Esophagus muscularis mucosa (tissue), 4 donors: ENCODE data around the gene C1QTNF4. TPM values are rescaled to one million over a fixed set of nuclear protein-coding genes. Genes with fewer than 3 reads are reported as not detected.

ENCODE experiments used
- DNase-seq: peaks from one replicate; pipeline ENCODE4 v3.0.0-alpha.2; 2017; ENCODE audit errors: extremely low spot score
- H3K27ac ChIP-seq, 4 donors: fragments of 200-600 bp; sonication (generic); replicated peaks in 1 of 4; 1 replicate in 3 of 4; 2 replicates in 1 of 4; pipeline ENCODE4 v1.5.1; 2016 to 2019; ENCODE audit warnings: mild to moderate bottlenecking in 1 of 4
- H3K27me3 ChIP-seq, 4 donors: fragments of 200-600 bp; sonication (generic); one replicate each; pipeline versions ENCODE4 v1.5.1 to v1.6.0; 2016 to 2019
- H3K36me3 ChIP-seq, 4 donors: fragments of 200-600 bp; sonication (generic); one replicate each; pipeline ENCODE4 v1.5.1; 2016 to 2019
- H3K4me1 ChIP-seq, 4 donors: fragments of 200-600 bp; sonication (generic); one replicate each; pipeline ENCODE4 v1.5.1; 2016 to 2019
- H3K4me3 ChIP-seq, 4 donors: fragments of 200-600 bp; sonication (generic); 1 replicate in 2 of 4; 2 replicates in 2 of 4; pipeline ENCODE4 v1.5.1; 2016 to 2019; ENCODE audit warnings: mild to moderate bottlenecking in 4 of 4, moderate library complexity in 1 of 4
- H3K9me3 ChIP-seq, 4 donors: fragments of 200-600 bp; sonication (generic); 1 replicate in 3 of 4; 2 replicates in 1 of 4; pipeline ENCODE4 v1.5.1; 2016 to 2019
- CTCF ChIP-seq, 3 experiments: fragments of 200-600 bp in 2 of 3; fragments of 450-650 bp in 1 of 3; sonication (generic) in 2 of 3; IDR thresholded peaks; one replicate each; pipeline ENCODE4 v1.5.1; 2017 to 2019; ENCODE audit warnings: antibody characterized with exemption in 3 of 3, mild to moderate bottlenecking in 2 of 3, moderate library complexity in 1 of 3
- EP300 ChIP-seq: sonication (generic); formaldehyde crosslinking; IDR thresholded peaks from one replicate; pipeline ENCODE4 v1.6.1; 2017; ENCODE audit warnings: antibody characterized with exemption
- POLR2A ChIP-seq: fragments of 450-650 bp; IDR thresholded peaks from one replicate; pipeline ENCODE4 v1.6.1; 2017; ENCODE audit warnings: antibody characterized with exemption, moderate library complexity, mild to moderate bottlenecking, low read depth
- POLR2AphosphoS5 ChIP-seq, 2 donors: sonication (generic); formaldehyde crosslinking; IDR thresholded peaks; one replicate each; pipeline ENCODE4 v1.6.1; 2017; ENCODE audit warnings: antibody characterized with exemption in 2 of 2
- WGBS: methylation state at CpG from one replicate; pipeline ENCODE4 v1.1.5; 2018; 5-methylcytosine and 5-hydroxymethylcytosine counted together
- intact Hi-C: fragments of 100-400 bp; cut with DNase I; formaldehyde crosslinking; loops from one replicate; pipeline ENCODE4 v1.15.1; 2023
- total RNA-seq, 4 donors: library from RNA; depleted of rRNA; stranded (reverse); fragments of >200 nt; gene quantifications; one replicate each; pipeline versions ENCODE4 v1.1.0 to v1.2.1, GENCODE V29; 2016

Gene C1QTNF4
- total RNA-seq, 4 donors from 2014 or later = 1.6 to 2.2 (median 1.7) TPM

- H3K27ac ChIP-seq = no peak overlapping the region
- no peak for DNase-seq
- H3K4me1 ChIP-seq = peaks cover 0 to 10% (median 8%) of the 10 kb centered on the region in 4 donors
- peaks cover 25 to 45% (median 42%) of the 10 kb centered on the region in 4 donors for H3K36me3 ChIP-seq
- H3K4me3 ChIP-seq = no peak overlapping the region
- intact Hi-C loops = no loop called here
- 88% methylated on average over 10 of the region's 10 CpGs for WGBS
- TF ChIP-seq EP300 (no peak), POLR2A (no peak), CTCF (IDR thresholded peaks at IDR 0.05) (peak; percentile 39 to 60 (median 51)), POLR2AphosphoS5 (IDR thresholded peaks at IDR 0.05) (no peak)
- H3K9me3 ChIP-seq = no peaks in the 10 kb centered on the region
- H3K27me3 ChIP-seq = no peaks in the 10 kb centered on the region
These were observed 22.7 kb upstream of the C1QTNF4 start for GRCh38 chr11:47616726-47617416.

GRCh38 chr11:47615249-47615648 is 21.0 kb upstream of the C1QTNF4 start:
- no peak for TF ChIP-seq CTCF (IDR thresholded peaks at IDR 0.05)
- no peak for TF ChIP-seq POLR2A
- no peak for TF ChIP-seq EP300
- TF ChIP-seq POLR2AphosphoS5 (IDR thresholded peaks at IDR 0.05) = no peak
- Histone ChIP-seq H3K4me3 (no peak overlapping the region), H3K27me3 (no peaks in the 10 kb centered on the region), H3K9me3 (no peaks in the 10 kb centered on the region), H3K4me1 (peaks cover 0 to 10% (median 8%) of the 10 kb centered on the region in 4 donors), H3K36me3 (peaks cover 11 to 39% (median 33%) of the 10 kb centered on the region in 4 donors), H3K27ac (no peak overlapping the region)
- DNase-seq = no peak
- intact Hi-C loops = no loop called here

- Histone ChIP-seq H3K9me3 (no peaks in the 10 kb centered on the region), H3K4me3 (no peak overlapping the region), H3K4me1 (peaks cover 0 to 20% (median 3%) of the 10 kb centered on the region in 4 donors), H3K27ac (no peak overlapping the region), H3K36me3 (peaks cover 0 to 31% (median 8%) of the 10 kb centered on the region in 4 donors), H3K27me3 (no peaks in the 10 kb centered on the region)
- TF ChIP-seq POLR2A (no peak), EP300 (no peak), POLR2AphosphoS5 (IDR thresholded peaks at IDR 0.05) (no peak), CTCF (IDR thresholded peaks at IDR 0.05) (no peak)
- 64% methylated on average over 6 of the region's 6 CpGs for WGBS
- intact Hi-C loops = no loop called here
- no peak for DNase-seq
These were observed 17.2 kb upstream of the C1QTNF4 start for GRCh38 chr11:47611348-47611794.

- intact Hi-C loops = no loop called here
- DNase-seq = no peak
- Histone ChIP-seq H3K9me3 (no peaks in the 10 kb centered on the region), H3K4me3 (no peak overlapping the region), H3K27ac (no peak overlapping the region), H3K27me3 (no peaks in the 10 kb centered on the region), H3K4me1 (peaks cover 0 to 27% (median 3%) of the 10 kb centered on the region in 4 donors), H3K36me3 (peaks cover 0 to 26% (median 8%) of the 10 kb centered on the region in 4 donors)
- WGBS = 77% methylated on average over 3 of the region's 3 CpGs
- TF ChIP-seq EP300 (no peak), POLR2AphosphoS5 (IDR thresholded peaks at IDR 0.05) (no peak), CTCF (IDR thresholded peaks at IDR 0.05) (no peak), POLR2A (no peak)
These were observed 15.5 kb upstream of the C1QTNF4 start for GRCh38 chr11:47609675-47610074.
